ENCODE results near the gene ATG9B. TPM values are rescaled to one million over a fixed set of nuclear protein-coding genes. Genes with fewer than 3 reads are reported as not detected.

The ATG9B gene
- total RNA-seq, 1 experiment from 2014 or later = 0.98 TPM

GRCh38 chr7:150976529-150977381 lies 47.5 kb downstream of the ATG9B start:
- intact Hi-C loops (cut with micrococcal nuclease; ENCODE audit: unreplicated experiment) = no loop called here
- Histone ChIP-seq H3K36me3 (ENCODE audit: control insufficient read depth, insufficient read depth, low read length) (no peaks in the 10 kb centered on the region; the same call in 1 of the 2 replicates), H3K9me3 (ENCODE audit: control insufficient read depth, insufficient read depth, low read depth, low read length) (no peaks in the 10 kb centered on the region), H3K4me3 (ENCODE audit: low read depth in 2 of 2, low read length in 2 of 2) (peak overlapping the region in 1 of 2 experiments; percentile 14; a peak in 2 of 4 replicates), H3K27ac (ENCODE audit: low read length) (no peak overlapping the region), H3K4me1 (ENCODE audit: control insufficient read depth, insufficient read depth, low read length) (peaks cover 20% of the 10 kb centered on the region), H3K27me3 (ENCODE audit: control insufficient read depth, insufficient read depth, low read length) (no peaks in the 10 kb centered on the region)
- no TSS peak for BruUV-seq (replicated peaks)
- POLR2A ChIA-PET = no interaction called here
- DNase-seq (ENCODE audit: low read depth, low spot score) = no peak
- ATAC-seq = no peak
- in situ Hi-C loops (cut with HindIII; ENCODE audit: low pct_unique_long_range_greater_than_20kb, low sequenced_read_pairs) = no loop called here
- CTCF ChIA-PET = interaction anchor here (1.0 to 1.3 kb wide), 3 partner anchors 14 to 33 kb away, joined by 3 to 5 read pairs (median 3); no protein-coding TSS in a partner anchor
- no peak for TF ChIP-seq SIN3A (IDR thresholded peaks at IDR 0.05; ENCODE audit: borderline replicate concordance, insufficient read depth, low read depth, low read length)
- TF ChIP-seq TCF7L2 (IDR thresholded peaks at IDR 0.05; ENCODE audit: low read depth, low read length) = no peak
- TF ChIP-seq REST (IDR thresholded peaks at IDR 0.05; ENCODE audit: insufficient read depth in 1 of 2, low read depth in 2 of 2, low read length in 1 of 2) = no peak
- no peak for TF ChIP-seq CTCF (IDR thresholded peaks at IDR 0.05)
- TF ChIP-seq POLR2AphosphoS5 (IDR thresholded peaks at IDR 0.05; ENCODE audit: low read depth, low read length) = no peak

GRCh38 chr7:150975536-150976319 lies 48.6 kb downstream of the ATG9B start:
- POLR2A ChIA-PET = interaction anchor here (0.6 kb wide), 1 partner anchor 8 kb away, joined by 3 read pairs; no protein-coding TSS in a partner anchor
- H3K27me3 ChIP-seq (ENCODE audit: control insufficient read depth, insufficient read depth, low read length) = no peaks in the 10 kb centered on the region
- no peaks in the 10 kb centered on the region for H3K9me3 ChIP-seq (ENCODE audit: control insufficient read depth, insufficient read depth, low read depth, low read length)
- CTCF ChIA-PET = interaction anchor here (1.0 to 1.3 kb wide), 4 partner anchors 13 to 77 kb away, joined by 3 to 5 read pairs (median 3); no protein-coding TSS in a partner anchor
- in situ Hi-C loops (cut with HindIII; ENCODE audit: low pct_unique_long_range_greater_than_20kb, low sequenced_read_pairs) = no loop called here
- no peak for ATAC-seq
- no TSS peak for BruUV-seq (replicated peaks)
- H3K4me3 ChIP-seq (ENCODE audit: low read depth in 2 of 2, low read length in 2 of 2) = peak overlapping the region; percentile 57 to 61; a peak in 3 of 4 replicates
- DNase-seq (ENCODE audit: low read depth, low spot score) = no peak
- no peak overlapping the region; the same call in 1 of the 2 replicates for H3K27ac ChIP-seq (ENCODE audit: low read length)
- intact Hi-C loops (cut with micrococcal nuclease; ENCODE audit: unreplicated experiment) = no loop called here
- peaks cover 20% of the 10 kb centered on the region for H3K4me1 ChIP-seq (ENCODE audit: control insufficient read depth, insufficient read depth, low read length)
- TF ChIP-seq REST (IDR thresholded peaks at IDR 0.05; ENCODE audit: insufficient read depth in 1 of 2, low read depth in 2 of 2, low read length in 1 of 2) (no peak), CTCF (IDR thresholded peaks at IDR 0.05) (no peak), TCF7L2 (IDR thresholded peaks at IDR 0.05; ENCODE audit: low read depth, low read length) (no peak)
- no peaks in the 10 kb centered on the region; the same call in 1 of the 2 replicates for H3K36me3 ChIP-seq (ENCODE audit: control insufficient read depth, insufficient read depth, low read length)

All from Panc1 (cell line).